WI38 (cell line): ENCODE measurements around the gene ABHD2.

Experiments used
- H3K4me3 ChIP-seq: 2 replicates; pipeline ENCODE4 v1.5.1; 2011; ENCODE audit warnings: low read depth, mild to moderate bottlenecking, control low read depth, low read length
- TF ChIP-seq, protein P1 (sequence below): IDR thresholded peaks from 2 replicates; pipeline ENCODE4 v1.5.1; 2012; ENCODE audit warnings: low read depth, mild to moderate bottlenecking, control low read depth, low read length

Gene ABHD2

GRCh38 chr15:89195836-89196235, 107.6 kb downstream of the ABHD2 start:
- TF ChIP-seq, protein P1, sequence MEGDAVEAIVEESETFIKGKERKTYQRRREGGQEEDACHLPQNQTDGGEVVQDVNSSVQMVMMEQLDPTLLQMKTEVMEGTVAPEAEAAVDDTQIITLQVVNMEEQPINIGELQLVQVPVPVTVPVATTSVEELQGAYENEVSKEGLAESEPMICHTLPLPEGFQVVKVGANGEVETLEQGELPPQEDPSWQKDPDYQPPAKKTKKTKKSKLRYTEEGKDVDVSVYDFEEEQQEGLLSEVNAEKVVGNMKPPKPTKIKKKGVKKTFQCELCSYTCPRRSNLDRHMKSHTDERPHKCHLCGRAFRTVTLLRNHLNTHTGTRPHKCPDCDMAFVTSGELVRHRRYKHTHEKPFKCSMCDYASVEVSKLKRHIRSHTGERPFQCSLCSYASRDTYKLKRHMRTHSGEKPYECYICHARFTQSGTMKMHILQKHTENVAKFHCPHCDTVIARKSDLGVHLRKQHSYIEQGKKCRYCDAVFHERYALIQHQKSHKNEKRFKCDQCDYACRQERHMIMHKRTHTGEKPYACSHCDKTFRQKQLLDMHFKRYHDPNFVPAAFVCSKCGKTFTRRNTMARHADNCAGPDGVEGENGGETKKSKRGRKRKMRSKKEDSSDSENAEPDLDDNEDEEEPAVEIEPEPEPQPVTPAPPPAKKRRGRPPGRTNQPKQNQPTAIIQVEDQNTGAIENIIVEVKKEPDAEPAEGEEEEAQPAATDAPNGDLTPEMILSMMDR, result no peak
- no peak overlapping the region for H3K4me3 ChIP-seq

DNA sequence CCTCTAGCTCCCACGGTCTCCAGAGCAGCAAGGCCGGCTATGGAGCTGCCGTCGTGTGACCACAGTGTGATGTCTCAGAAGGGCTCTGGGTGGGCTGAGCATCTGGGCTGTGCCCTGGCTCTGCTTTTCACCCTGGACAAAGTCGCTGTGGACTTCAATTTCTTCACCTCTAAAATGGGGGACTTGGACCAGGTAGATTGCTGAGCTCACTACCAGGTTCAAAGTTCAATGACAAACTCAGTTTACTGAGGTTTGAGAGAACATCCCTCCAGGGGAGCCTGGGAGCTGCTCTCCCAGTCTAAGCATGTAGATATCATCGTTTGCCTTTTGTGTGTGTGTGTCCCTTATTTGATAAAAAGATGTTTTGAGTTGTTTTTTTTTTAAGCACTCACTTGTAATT, 108.0 kb downstream of the ABHD2 start:
- TF ChIP-seq, protein P1, result no peak
- no peak overlapping the region for H3K4me3 ChIP-seq

- no peak overlapping the region for H3K4me3 ChIP-seq
- TF ChIP-seq, protein P1, result no peak
Observed at GRCh38 chr15:89196994-89197393, 108.7 kb downstream of the ABHD2 start.

DNA sequence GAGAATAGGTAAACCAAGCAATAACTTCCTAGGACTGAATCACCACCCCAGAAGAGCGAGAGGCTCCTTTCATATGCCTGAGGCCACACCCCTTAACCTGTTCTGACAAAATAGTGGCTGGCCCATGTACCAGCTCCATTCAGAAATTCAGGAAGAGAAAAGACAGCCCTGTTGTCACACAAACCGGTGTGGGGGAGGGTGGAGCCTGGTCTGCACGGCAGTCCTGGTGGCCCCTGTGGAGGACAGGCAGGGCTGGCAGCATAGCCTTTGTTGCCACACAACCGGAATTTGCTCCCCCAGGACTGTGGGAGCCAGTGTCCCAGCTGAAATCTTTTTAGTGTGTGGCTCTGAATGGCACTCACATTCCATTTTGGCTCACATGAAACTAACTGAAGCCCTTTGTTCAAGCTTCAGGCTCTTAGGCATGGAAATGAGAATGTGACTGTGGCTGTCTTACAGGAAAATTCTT, 109.3 kb downstream of the ABHD2 start:
- no peak overlapping the region for H3K4me3 ChIP-seq
- TF ChIP-seq, protein P1, result no peak

- TF ChIP-seq, protein P1, result no peak
- H3K4me3 ChIP-seq, result no peak overlapping the region
Observed at GRCh38 chr15:89198196-89198595, 109.9 kb downstream of the ABHD2 start.

GRCh38 chr15:89198934-89199333, 110.7 kb downstream of the ABHD2 start:
- TF ChIP-seq, protein P1, result no peak
- H3K4me3 ChIP-seq, result no peak overlapping the region

GRCh38 chr15:89199746-89200145, 111.5 kb downstream of the ABHD2 start:
- no peak overlapping the region for H3K4me3 ChIP-seq
- TF ChIP-seq, protein P1, result no peak
